ENCODE measurements around the gene TCEAL6.
"Not testable (repeated sequence)": the region's sequence is repeated elsewhere in the genome, so short reads cannot be mapped to it uniquely, and the experiment has no call there.

TCEAL6 gene

DNA sequence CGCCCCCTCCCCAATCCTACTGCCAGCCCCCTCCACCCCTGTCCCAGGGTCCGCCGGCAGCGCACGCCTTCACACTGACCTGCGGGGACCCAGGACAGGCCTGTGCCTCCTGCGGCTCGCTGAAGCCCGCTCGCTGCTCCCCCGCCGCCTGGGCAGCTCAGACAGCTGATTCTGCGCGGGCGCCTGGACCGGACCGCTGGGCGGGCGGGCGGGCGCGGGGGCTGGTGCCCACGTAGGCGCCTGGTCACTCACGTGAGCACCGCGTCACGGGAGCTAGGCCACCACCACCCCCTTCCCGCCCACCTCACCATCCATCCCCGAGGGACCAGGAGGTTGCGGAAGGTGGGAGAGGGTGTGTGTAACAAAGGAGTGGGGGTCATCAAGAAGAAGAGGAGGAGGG is at the start of gene TCEAL6:
TSS of gene TCEAL6 (minus strand) at position 208 of the 400 bp plus-strand sequence.
- DNase-seq: not testable (repeated sequence)

- no peak for DNase-seq
Observed at GRCh38 chrX:102185967-102186720, 43.9 kb upstream of the TCEAL6 start.

GRCh38 chrX:102155806-102156179 is 13.5 kb upstream of the TCEAL6 start, which contains the start of gene BEX5:
Gene BEX5, minus strand, starts transcription at chrX:102155977. Its CDS starts 1,712 bp downstream, at chrX:102154265.
- DNase-seq: peak; percentile 54

GRCh38 chrX:102154900-102155805 is 12.9 kb upstream of the TCEAL6 start:
- DNase-seq: no peak

DNA sequence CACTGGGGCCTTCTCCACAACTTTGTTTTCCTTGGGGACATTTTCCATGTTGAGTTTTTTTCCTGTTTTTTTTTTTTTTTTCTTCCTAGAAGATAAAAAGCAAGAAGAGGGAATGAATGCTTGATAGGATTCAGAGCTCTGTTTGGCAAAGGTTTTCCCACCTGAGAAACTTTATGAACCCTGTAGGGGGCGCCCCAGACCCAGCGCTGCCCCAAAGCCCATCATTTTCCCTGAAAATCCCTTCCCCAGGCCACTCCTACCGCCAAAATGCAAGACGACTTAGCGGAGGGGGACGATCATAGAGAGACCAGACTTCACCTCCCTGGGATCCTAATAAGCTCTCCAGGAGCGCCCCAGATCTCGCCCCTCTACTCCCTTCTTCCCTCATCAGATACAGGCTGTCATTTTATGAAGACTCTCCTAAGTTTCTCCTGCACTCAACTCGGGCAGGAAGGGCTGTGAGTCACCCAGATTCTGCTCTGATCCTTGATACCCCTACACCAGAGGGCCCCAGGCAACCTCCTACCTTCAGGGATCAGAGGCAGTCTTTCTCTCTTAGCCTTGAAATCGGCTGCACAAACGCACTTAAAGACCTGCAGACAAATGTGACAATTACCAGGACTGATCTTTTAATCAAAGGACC is 12.1 kb upstream of the TCEAL6 start:
- no peak for DNase-seq

DNA sequence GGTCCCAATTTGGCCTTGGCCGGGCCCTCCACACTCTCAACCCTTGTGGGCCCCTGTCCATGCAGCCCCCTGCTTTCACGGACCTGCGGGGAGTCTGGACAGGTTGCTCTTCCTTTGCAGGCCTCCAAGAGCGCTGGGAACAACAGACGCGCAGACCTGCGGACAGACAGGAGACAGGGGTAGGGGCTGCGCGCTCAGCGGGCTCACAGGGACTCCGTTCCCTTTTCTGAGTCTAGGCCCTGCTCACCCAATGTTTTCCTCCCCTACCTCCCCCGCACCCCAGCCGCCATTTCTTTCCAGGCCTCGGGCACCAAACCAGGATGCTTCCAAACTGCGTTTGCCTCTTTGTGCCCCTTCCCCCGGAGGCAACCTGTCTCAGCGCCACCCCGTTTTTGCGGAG is 650 bp downstream of the TCEAL6 start:
- DNase-seq: not testable (repeated sequence)

- DNase-seq: not testable (repeated sequence)
Observed at GRCh38 chrX:102140876-102141275, 1.4 kb downstream of the TCEAL6 start.

DNA sequence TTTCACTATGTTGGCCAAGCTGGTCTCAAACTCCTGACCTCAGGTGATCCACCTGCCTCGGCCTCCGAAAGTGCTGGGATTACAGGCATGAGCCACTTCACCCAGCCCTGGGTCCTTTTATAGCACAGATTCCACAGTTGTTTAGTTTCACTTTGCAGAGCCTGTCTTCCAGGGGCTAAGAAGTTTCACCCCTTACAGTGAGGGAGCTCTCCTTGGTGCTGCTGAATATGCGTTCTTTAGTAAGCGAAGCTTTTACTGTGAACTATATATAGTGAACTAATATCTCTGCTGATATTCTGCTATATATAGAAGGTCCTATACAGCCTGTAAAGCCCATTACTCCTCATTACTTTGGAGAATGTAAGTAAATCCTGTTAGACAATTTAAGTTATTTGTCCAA is 4.2 kb downstream of the TCEAL6 start:
- no peak for DNase-seq

DNA sequence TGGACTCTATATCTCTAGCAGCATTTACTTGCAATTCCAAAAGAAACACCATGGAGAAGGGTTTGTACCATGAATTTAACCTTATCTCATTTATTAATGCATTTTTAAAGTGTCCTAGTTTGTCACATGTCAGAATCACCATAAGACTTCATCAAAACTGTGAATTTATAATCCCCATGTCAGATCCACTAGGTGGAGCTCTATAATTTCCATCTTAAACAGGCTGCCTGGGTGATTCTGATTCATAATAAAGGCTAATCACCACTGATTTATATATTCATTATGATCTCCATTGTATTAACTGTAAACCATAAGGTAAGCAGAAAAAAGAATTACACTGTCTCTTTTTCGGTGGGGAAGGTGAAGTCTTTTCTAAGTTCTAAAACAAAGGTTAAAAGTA is 12.8 kb downstream of the TCEAL6 start:
- DNase-seq: no peak

GRCh38 chrX:102126863-102127262 is 15.4 kb downstream of the TCEAL6 start:
- no peak for DNase-seq

DNA sequence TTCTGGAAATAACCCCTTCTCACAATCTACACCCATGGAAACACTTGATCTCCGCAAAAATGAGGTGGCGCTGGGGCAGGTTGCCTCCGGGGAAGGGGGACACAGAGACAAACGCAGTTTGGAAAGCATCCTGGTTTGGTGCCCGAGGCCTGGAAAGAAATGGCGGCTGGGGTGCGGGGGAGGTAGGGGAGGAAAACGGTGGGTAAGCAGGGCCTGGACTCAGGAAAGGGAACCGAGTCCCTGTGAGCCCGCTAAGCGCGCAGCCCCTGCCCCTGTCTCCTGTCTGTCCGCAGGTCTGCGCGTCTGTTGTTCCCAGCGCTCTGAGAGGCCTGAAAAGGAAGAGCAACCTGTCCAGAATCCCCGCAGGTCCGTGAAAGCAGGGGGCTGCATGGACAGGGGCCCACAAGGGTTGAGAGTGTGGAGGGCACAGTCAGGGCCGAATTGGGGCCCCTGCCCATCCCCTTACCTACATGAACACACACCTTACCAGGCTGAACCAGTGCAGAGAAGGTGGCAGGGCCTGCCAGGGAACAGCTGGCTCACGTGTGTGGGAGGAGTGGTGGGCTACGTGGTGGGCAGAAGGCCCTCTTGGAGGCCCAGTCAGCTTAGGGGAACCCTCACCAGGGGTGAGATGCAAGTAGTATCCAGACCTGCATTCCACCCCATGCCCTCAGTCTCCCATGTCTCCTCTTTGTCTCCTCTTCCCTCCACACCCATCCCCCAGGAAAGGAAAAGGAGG is 16.0 kb downstream of the TCEAL6 start:
- DNase-seq: not testable (repeated sequence)

GRCh38 chrX:102125436-102125835 is 16.8 kb downstream of the TCEAL6 start, which contains the start of gene TCEAL2:
Gene TCEAL2, plus strand, starts transcription at chrX:102125679. Its CDS starts 1,152 bp downstream, at chrX:102126831.
- peak; percentile 26 for DNase-seq

- not testable (repeated sequence) for DNase-seq
Observed at GRCh38 chrX:102125014-102125413, 17.3 kb downstream of the TCEAL6 start.

DNA sequence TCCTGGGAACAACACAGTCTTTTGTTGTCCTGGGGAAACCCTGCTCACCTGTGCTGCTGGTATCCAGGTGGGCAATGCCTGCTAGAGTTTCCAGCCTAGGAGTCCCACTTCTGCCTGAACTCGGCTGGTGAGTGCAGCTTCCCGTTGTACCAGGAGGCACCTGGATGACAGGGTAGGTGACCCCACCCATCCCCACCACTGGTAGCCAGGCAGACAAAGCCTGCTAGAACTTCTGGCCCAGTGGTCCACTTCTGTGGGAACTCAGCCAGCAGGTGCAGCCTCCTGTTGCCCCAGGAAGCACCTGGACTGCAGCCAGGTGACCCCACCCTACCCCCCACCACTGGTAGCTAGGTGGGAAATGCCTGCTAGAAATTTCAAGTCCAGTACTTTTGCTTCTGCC is 26.5 kb downstream of the TCEAL6 start:
- no peak for DNase-seq

DNA sequence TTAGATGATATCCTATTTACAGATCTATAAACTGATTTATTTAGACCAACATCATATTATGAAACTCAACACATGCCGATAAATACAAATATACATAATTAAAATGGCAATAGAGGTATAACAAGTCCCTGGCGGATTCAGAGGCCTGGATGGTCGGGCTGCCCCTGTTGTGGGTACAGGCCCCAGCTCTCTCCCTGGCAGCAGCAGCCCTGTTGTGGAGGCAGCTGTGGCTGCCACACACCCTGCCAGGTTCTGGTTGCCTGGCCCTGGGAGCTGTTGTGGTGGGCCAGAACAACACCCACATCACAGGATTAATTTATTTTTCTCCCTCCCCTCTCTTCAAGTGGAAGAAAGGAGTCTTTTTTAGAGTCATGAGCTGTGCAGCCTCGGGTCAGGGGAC is 28.9 kb downstream of the TCEAL6 start:
- no peak for DNase-seq
